Keratinocyte (primary cell): ENCODE data around the gene TLX2.

ENCODE experiments used
- EZH2 ChIP-seq: IDR thresholded peaks from one replicate; pipeline ENCODE4 v1.6.1; 2012; ENCODE audit warnings: inconsistent platforms, mild to moderate bottlenecking, low read length, moderate library complexity
- TF ChIP-seq, protein P1 (sequence below), 3 experiments: IDR thresholded peaks in 1 of 3; conservative IDR thresholded peaks in 1 of 3; optimal IDR thresholded peaks in 1 of 3; 2 replicates in 2 of 3; 3 replicates in 1 of 3; pipeline versions ENCODE3 to v1.5.1; 2011; ENCODE audit warnings: low read length in 3 of 3, mild to moderate bottlenecking in 3 of 3, moderate library complexity in 2 of 3, control low read depth in 1 of 3, inconsistent platforms in 1 of 3; ENCODE audit not compliant: insufficient read depth in 2 of 3; ENCODE audit errors: extremely low read depth in 1 of 3

DNA sequence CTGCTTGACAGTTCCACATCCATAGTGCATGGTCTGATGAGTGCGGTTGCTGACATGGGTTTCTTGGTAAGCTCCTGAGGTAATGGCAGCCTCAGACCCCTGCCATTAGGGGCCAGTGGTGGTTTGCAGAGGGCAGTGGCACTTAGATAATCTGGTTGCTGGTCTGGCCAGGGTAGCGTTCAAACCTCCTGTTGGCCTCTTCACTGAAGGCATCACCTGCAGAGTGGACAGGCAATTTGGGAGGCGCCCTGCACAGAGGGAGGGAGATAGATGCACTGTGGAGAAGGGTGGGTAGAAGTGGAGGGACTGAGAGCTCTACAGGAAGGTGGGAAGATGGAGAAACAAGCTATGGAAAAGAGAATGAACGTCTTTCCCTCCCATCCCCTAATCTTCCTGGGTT, 19.2 kb downstream of the TLX2 start:
- TF ChIP-seq EZH2 = no peak
- TF ChIP-seq, protein P1, sequence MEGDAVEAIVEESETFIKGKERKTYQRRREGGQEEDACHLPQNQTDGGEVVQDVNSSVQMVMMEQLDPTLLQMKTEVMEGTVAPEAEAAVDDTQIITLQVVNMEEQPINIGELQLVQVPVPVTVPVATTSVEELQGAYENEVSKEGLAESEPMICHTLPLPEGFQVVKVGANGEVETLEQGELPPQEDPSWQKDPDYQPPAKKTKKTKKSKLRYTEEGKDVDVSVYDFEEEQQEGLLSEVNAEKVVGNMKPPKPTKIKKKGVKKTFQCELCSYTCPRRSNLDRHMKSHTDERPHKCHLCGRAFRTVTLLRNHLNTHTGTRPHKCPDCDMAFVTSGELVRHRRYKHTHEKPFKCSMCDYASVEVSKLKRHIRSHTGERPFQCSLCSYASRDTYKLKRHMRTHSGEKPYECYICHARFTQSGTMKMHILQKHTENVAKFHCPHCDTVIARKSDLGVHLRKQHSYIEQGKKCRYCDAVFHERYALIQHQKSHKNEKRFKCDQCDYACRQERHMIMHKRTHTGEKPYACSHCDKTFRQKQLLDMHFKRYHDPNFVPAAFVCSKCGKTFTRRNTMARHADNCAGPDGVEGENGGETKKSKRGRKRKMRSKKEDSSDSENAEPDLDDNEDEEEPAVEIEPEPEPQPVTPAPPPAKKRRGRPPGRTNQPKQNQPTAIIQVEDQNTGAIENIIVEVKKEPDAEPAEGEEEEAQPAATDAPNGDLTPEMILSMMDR (optimal IDR thresholded peaks at IDR 0.05 in 1 of 3, IDR thresholded peaks at IDR 0.05 in 1 of 3, conservative IDR thresholded peaks at IDR 0.05 in 1 of 3; ENCODE audit: extremely low read depth in 1 of 3, insufficient read depth in 2 of 3, low read length in 3 of 3) = no peak
